Endometrium (tissue), 2 donors: ENCODE measurements around the gene FAM210A.

ENCODE experiments used
- FAIRE-seq: peaks from 2 replicates; lab custom pipeline; 2012; peaks lifted over from hg19 to GRCh38; lab: Jason Lieb, UNC
- donor health status: control.
- donor health status: control.

Gene FAM210A

DNA sequence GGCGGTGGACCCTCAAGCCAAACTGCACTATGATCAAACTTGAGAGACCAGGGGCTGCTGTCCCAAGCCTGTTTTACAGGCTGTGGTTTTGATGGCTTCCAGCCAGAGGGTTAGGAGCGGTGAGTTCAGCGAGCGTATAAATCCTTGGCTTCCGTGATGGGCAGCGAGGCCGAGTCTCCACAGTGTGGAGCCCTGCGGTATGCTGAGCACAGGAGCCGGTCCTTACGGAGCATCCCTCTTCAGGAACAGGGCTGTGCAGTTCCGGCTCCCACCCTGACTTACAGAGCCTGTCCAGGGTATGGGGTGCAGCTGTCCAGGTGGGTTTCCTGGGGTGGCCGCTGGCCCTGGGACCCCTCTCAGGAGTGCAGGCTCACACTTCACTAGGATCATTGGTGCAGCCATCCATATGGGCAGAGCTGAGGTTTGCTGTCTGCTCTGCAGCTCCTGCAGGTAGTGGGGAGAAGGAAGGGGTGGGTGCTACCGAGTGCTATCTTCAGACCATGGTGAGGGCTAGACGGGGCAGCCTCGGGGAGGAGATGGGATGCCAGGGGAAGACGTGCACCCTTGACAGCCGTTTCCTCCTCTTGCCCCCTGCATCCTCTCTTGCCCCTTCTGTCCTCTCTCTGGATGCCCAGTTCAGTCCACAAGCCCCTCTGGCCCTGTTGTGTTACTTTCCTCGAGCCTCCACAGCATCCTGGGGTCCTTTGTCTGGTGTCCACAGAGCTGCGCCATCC, 104.3 kb downstream of the FAM210A start:
- FAIRE-seq: no peak

DNA sequence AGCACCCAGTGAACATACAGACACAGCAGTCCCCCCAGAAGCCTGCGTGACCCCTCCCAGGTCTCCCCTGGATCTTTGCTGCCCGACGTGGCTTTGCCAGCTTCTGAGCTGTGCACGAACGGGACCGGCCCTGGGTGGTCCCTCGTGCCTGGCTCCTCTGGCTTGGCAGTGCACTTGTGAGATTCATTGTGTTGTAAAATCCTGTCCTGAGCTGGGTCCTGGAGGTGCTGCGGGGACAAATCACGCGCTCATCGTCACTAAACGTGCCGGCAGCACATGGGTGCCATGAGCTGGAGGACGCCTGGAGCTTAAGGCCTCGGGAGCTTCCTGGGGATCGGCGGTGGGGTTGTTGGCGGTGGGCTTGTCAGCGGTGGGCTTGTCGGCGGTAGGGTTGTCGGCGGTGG, 104.9 kb downstream of the FAM210A start:
- no peak for FAIRE-seq

DNA sequence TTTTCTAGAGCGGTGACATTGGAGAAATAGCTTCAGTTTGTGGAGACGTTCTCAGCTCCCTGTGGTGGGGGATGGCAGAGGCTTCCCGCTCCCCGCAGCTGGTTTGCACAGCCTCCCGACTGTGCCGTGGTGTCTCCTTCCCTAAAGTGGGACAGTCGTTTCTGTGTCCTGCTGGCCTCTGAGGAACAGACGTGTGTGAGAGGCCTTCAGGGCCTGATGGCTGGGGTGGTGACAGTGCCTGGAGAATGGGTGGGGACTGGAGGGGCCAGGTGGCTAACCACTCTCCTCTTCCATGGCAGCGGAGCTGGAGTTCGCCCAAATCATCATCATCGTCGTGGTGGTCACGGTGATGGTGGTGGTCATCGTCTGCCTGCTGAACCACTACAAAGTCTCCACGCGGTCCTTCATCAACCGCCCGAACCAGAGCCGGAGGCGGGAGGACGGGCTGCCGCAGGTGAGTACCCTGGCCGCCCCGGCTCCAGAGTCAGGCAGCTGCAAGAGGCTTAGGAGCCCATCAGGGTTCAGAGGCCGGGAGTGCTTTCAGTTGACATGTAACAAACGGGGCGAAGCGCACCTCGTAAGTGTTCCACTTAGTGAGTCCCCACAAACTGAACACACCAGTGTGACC, 105.4 kb downstream of the FAM210A start:
- FAIRE-seq: no peak

DNA sequence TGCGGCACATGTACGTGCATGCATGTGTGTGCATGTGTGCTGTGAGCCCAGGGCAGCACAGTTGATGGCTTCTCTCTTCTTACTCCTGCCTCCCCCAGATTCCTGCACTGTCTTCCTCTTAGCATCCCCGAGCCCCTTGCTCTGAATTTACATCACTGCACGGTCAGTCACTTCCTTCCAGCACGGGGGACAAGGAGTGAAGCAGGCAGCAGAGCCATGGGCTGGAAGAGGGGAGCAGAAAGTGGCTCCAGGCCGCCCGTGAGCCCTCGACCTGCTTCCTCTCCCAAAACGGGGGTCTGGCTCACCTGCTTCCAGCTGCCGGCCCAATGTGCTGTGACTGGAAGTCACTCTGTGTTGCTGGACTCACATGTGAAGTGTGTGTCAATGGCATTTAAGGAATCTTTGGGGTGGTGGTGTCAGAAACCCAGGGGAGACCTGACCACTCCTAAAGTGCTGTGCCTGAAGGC, 106.1 kb downstream of the FAM210A start:
- no peak for FAIRE-seq

DNA sequence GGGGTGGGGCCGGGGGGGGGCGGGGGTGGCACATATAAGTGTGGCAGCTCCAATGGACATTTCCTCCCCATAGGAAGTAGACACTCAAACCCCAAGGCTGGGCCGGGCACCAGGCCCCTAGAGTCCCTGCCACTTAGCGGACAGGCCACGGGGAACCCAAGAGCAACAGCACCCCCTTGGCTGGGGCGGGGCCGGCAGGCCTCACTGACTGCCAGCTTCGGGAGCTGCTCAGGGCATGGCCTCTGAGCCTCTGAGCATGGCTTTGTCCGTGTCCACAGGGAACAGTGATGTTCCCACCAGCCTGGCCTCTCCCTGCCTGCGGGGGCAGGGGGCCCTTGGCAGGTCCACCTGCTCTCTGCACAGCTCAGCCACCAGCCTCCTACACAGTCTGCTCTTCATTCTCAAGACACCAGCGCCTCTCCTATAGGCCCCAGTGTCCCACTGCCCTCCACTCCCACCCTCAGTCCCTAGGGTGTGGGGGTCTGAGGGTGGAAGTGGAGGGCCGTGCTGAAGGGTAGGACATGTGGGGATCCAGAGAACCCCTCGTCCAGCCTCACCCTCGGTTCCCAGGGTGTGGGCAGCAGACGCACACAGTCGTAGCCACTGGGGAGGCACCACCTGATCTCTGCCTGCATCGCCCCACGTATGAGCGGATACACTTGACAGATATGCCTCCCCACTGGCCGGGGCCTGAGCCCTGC, 106.7 kb downstream of the FAM210A start:
- FAIRE-seq: no peak

DNA sequence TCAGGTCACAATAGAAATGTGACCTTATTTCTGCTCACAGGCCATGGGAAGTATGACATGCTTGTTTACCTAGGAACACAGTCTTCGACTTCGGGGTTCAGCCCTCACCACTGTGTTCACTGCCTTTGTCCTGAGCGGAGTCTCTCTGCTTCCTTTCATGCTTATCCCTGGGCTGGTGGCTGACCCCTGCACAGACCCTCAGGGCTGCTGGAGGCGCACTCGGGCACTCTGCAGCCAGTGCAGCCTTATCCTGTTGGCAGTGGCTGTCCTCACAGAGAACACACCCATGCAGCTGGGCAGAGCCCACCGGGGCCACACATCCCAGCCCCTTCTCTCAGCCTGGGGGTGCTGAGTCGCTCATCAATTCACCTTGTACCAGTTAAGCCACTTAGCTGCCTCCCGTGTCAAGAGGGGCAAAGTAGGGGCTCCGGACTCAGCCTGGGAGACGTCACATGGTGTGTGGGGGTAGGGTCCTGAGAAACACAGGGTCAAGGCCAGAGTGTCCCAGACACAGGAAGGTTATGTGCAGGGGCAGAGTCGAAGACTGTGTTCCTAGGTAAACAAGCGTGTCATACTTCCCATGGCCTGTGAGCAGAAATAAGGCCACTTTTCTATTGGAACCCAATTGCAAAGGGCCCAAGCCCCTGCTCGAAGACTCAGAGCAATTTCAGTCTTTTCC, 107.5 kb downstream of the FAM210A start:
- no peak for FAIRE-seq

DNA sequence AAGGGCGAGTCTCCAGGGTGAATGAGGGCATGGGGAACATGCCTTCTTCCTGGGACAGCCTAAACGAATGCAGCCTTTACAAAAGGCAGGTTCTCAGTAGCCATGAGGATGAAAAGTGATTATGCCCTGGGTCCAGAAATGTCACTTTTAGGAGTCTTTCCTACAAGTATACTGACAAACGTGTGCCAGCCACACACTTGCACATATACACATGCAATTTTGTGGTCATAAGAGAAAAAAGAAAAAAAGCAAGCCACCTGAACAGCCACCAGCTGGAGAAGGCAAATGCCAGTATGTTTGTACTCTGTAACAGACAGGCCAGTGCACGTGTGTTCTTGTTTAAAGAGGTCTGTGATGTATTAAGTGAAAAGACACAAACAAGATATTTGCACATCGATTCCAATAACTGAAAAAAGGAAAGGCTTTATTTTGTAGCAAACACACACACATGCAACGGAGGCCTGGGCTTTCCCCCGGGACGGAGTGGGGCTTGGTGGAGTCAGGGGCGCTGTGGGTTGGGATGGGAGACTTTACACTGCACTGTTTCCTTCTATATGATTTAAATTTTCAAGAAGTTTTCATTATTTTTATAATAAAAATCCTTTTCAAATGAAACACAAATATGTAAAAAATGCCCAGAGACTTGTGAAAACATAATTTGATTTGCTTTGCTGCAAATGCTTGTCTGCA, 108.4 kb downstream of the FAM210A start:
- no peak for FAIRE-seq

DNA sequence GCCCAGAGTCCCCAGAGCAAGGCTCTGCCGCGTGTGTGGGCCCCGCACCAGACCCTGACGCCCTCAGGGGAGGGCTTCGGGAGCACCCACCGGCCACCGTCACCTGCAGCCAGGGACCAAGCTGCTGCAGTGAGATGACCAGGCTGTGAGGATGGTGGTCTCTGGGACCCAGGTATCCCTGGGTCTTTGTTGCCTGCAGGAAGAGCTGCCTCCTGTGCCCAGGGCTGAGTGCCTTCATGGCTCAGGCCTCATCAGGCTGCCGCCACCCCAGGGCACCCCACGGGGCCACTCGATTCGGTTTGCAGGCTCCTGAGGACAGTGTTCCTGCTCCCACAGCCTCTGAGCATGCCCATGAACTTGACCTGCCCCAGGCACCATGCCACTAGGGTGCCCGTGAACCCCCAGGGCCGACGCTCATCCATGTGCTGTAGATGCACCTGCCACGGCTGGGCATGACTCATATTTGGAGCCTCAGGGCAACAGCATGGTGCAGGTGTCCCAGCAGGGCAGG, 109.8 kb downstream of the FAM210A start:
- FAIRE-seq: no peak

DNA sequence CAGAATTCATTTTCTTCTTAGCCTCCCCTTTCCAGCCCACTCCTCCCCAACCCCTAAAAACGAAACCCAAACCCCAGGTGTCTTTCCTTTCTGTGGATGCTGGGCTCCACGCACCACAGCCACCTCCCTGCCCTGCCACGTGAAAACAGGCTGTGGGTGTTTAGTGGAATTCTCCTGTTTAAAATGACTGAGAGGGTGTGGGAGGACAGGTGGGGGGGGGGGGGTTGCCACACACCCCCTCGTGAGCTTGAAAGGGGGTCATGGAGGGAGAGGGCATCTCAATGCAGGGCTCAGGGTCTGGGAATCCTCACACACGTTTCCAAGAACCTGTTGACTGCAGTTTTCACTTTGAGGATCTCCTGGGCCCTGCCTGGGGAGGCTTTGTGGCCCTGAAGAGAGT, 110.3 kb downstream of the FAM210A start:
- FAIRE-seq: no peak

DNA sequence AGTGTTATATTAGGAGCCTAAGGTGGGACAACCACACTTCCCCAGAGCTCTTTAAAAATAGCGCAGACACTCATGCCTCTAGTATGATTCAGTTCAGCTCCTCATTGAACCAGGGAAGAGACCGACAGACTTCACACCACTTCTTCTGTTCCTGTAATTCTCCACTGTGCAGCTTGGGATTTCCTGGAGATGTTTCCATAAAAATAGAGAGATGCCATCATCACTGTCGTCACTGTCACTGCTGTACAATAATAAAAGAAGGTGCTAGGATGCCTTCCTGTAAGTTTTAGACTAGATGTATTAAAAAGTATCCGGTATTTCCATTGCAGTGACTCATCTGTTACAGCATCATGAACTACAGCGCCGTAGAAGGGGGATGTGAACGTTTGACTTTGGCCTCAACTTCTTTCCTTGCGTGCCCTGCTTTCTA, 110.9 kb downstream of the FAM210A start:
- FAIRE-seq: no peak

DNA sequence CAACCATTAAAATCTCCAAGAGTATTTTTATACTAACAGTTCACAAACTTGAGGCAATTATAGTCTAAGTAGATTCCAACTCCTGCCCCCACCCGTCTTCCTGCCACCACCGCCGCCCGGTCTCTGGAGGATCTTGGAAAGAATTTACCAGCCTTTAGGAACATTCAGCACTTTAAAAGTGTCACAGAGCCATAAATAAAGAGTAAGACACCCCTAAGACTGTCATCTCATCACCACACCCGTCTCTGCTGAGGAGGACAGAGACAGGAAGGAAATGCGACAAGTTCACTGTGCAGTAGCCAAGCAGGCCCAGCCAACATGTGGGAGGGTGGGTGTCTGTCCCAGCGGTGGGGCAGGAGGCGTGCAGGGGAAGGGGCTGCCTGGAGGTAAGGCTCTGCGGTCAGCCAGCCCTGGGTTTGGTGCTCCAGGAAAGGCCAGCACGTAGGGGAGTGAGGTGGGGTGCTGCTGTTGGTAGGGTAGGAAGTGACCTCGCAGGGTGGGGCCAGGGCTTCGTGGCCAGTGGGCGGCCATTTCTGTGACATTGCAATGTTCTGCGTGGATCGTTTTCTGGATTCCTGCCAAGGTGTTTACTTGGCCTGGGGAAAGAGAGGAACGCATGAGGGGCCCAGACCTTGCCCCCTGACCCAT, 111.6 kb downstream of the FAM210A start:
- FAIRE-seq: no peak

DNA sequence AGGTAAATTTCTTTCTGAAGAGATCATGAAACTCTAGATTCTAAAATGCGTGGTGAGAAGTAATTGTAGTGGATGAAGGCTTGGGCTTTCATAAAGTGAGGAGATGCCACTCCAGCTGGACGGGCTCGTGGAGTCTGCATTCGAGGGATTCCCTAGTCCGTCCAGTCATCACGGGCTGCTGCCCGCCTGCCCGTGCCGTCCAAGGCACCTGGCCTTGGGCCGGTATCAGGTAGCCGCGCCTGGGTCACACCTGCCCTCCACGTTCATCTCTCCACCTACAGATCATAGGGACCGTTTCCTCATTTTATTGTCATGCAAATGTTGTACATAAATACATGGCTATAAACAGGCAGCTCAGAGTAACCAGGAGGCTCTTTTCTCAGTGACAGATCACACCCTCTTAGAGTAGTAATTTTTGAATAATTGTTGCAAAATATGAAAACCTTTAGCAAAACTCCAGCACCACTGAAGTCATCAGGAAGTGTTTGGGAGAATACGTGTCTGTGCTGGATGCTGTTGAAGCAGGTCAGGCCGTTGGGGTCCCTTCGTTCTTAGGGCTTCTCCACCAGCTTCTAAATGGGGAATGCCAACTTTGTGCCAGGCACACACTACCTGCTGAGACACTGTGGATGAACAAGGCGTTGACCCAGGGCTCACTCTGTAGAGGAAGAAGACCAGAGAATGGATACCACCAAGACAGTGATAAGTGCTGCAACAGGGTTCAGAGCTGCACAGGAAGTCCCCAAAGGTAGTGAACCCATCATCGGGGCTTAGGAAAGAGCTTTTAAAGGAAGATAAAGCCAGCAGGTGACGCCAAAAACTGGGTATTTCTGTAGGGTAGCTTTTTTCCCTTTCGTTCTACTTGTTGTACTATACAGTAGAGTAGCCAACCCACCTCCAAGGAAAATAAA, 112.5 kb downstream of the FAM210A start:
- FAIRE-seq: no peak
